Spleen (tissue), 11 donors: ENCODE data around the gene NPVF. TPM values are rescaled to one million over a fixed set of nuclear protein-coding genes. Genes with fewer than 3 reads are reported as not detected.

ENCODE experiments used
- DNase-seq: peaks from one replicate; pipeline ENCODE4 v3.0.0-alpha.2; 2020
- H3K27ac ChIP-seq, 8 donors: fragments of 200-600 bp; sonication (generic) in 7 of 8; 1 replicate in 4 of 8; 2 replicates in 4 of 8; pipeline versions ENCODE4 v1.5.0 to v1.8.0; 2016 to 2021; ENCODE audit warnings: inconsistent platforms in 4 of 8, mild to moderate bottlenecking in 4 of 8, moderate library complexity in 1 of 8
- H3K27me3 ChIP-seq, 7 donors: fragments of 200-600 bp; sonication (generic) in 6 of 7; replicated peaks in 1 of 7; 1 replicate in 4 of 7; 2 replicates in 3 of 7; pipeline versions ENCODE4 v1.5.0 to v1.8.0; 2016 to 2021; ENCODE audit warnings: inconsistent platforms in 3 of 7, mild to moderate bottlenecking in 1 of 7
- H3K36me3 ChIP-seq, 6 donors: fragments of 200-600 bp; sonication (generic) in 5 of 6; 1 replicate in 4 of 6; 2 replicates in 2 of 6; pipeline versions ENCODE4 v1.5.0 to v1.8.0; 2016 to 2021; ENCODE audit warnings: inconsistent platforms in 2 of 6
- H3K4me1 ChIP-seq, 6 donors: fragments of 200-600 bp; sonication (generic) in 5 of 6; 1 replicate in 3 of 6; 2 replicates in 3 of 6; pipeline versions ENCODE4 v1.5.0 to v1.8.0; 2016 to 2021; ENCODE audit warnings: inconsistent platforms in 3 of 6
- H3K4me3 ChIP-seq, 8 donors: fragments of 200-600 bp; sonication (generic) in 7 of 8; 1 replicate in 4 of 8; 2 replicates in 4 of 8; pipeline versions ENCODE4 v1.5.0 to v1.8.0; 2016 to 2021; ENCODE audit warnings: inconsistent platforms in 4 of 8, mild to moderate bottlenecking in 4 of 8, moderate library complexity in 2 of 8
- H3K9me3 ChIP-seq, 8 donors: fragments of 200-600 bp; sonication (generic) in 7 of 8; 1 replicate in 4 of 8; 2 replicates in 4 of 8; pipeline versions ENCODE4 v1.5.0 to v1.8.0; 2016 to 2021; ENCODE audit warnings: inconsistent platforms in 4 of 8
- POLR2A ChIP-seq, 3 donors: fragments of 450-650 bp; IDR thresholded peaks; one replicate each; pipeline ENCODE4 v1.5.1; 2017; ENCODE audit warnings: antibody characterized with exemption in 3 of 3, mild to moderate bottlenecking in 1 of 3
- POLR2AphosphoS5 ChIP-seq, 3 donors: sonication (generic); formaldehyde crosslinking; IDR thresholded peaks; one replicate each; pipeline ENCODE4 v1.5.1; 2017; ENCODE audit warnings: antibody characterized with exemption in 3 of 3
- WGBS, 5 donors: extraction: QIAGEN DNeasy Blood & Tissue Kit in 3 of 5; methylation state at CpG; one replicate each; pipeline versions ENCODE4 v1.1.5 to v1.1.7; 2013 to 2018; 5-methylcytosine and 5-hydroxymethylcytosine counted together
- intact Hi-C: fragments of 100-400 bp; cut with DNase I; formaldehyde crosslinking; loops from one replicate; pipeline ENCODE4 v1.15.0; 2023; ENCODE audit warnings: low total_unique reads
- polyA plus RNA-seq, 3 donors: library from polyadenylated mRNA; stranded (reverse); fragments of 200-250 nt; gene quantifications; one replicate each; pipeline ENCODE4 v1.2.1, GENCODE V29; 2013
- total RNA-seq, 7 donors: library from RNA; depleted of rRNA in 3 of 7; stranded (reverse); fragments of >200 nt in 3 of 7; fragmentation: NEBNext Ultra II Directional in 4 of 7; extraction: Animal tissue kit (Norgen Biotek cat#: 25700) in 4 of 7; gene quantifications; one replicate each; pipeline versions ENCODE4 v1.1.0 to v1.2.1, GENCODE V29; 2016 to 2021
- TF ChIP-seq, protein P1 (sequence below), 11 experiments: fragments of 200-600 bp in 7 of 11; fragments of 450-650 bp in 4 of 11; sonication (generic) in 4 of 11; IDR thresholded peaks in 8 of 11; conservative IDR thresholded peaks in 3 of 11; 1 replicate in 7 of 11; 2 replicates in 4 of 11; pipeline versions ENCODE4 v1.4.0 to v1.8.0; 2016 to 2021; ENCODE audit warnings: antibody characterized with exemption in 11 of 11, inconsistent platforms in 4 of 11, mild to moderate bottlenecking in 1 of 11
- donor health status: healthy with polysubstance abuse.
- donor health status: DM: no; HTN: no; CAD: no; lungs with moderate emphysema.
- donor health status: DM: no; HTN: no; CAD: no.
- donor health status: Bipolar disorder and iron deficiency.
- donor health status: healthy.
- donor health status: DM: no; HTN: no; CAD: no.
- donor health status: DM: yes; HTN: yes; CAD: no.

Gene NPVF
- total and polyA plus RNA-seq, 10 donors: not detected

GRCh38 chr7:25238066-25238725 lies 9.9 kb upstream of the NPVF start:
- no peak for DNase-seq
- intact Hi-C loops: no loop called here
- TF ChIP-seq POLR2AphosphoS5 (IDR thresholded peaks at IDR 0.05) (no peak), POLR2A (IDR thresholded peaks at IDR 0.05) (no peak)
- TF ChIP-seq, protein P1, sequence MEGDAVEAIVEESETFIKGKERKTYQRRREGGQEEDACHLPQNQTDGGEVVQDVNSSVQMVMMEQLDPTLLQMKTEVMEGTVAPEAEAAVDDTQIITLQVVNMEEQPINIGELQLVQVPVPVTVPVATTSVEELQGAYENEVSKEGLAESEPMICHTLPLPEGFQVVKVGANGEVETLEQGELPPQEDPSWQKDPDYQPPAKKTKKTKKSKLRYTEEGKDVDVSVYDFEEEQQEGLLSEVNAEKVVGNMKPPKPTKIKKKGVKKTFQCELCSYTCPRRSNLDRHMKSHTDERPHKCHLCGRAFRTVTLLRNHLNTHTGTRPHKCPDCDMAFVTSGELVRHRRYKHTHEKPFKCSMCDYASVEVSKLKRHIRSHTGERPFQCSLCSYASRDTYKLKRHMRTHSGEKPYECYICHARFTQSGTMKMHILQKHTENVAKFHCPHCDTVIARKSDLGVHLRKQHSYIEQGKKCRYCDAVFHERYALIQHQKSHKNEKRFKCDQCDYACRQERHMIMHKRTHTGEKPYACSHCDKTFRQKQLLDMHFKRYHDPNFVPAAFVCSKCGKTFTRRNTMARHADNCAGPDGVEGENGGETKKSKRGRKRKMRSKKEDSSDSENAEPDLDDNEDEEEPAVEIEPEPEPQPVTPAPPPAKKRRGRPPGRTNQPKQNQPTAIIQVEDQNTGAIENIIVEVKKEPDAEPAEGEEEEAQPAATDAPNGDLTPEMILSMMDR (IDR thresholded peaks at IDR 0.05 in 8 of 11, conservative IDR thresholded peaks at IDR 0.05 in 3 of 11): no peak
- WGBS, 5 donors: 81 to 89% (median 85%) methylated on average over 2 of the region's 2 CpGs
- Histone ChIP-seq H3K27ac (no peak overlapping the region), H3K27me3 (peaks cover 0 to 5% (median 0%) of the 10 kb centered on the region in 7 donors), H3K9me3 (no peaks in the 10 kb centered on the region), H3K4me3 (no peak overlapping the region), H3K36me3 (no peaks in the 10 kb centered on the region), H3K4me1 (no peaks in the 10 kb centered on the region)

GRCh38 chr7:25235471-25235870 lies 7.2 kb upstream of the NPVF start:
- 78 to 91% (median 85%) methylated on average over 3 of the region's 3 CpGs for WGBS, 5 donors
- intact Hi-C loops: no loop called here
- TF ChIP-seq, protein P1 (IDR thresholded peaks at IDR 0.05 in 8 of 11, conservative IDR thresholded peaks at IDR 0.05 in 3 of 11): no peak
- TF ChIP-seq POLR2AphosphoS5 (IDR thresholded peaks at IDR 0.05) (no peak), POLR2A (IDR thresholded peaks at IDR 0.05) (no peak)

DNA sequence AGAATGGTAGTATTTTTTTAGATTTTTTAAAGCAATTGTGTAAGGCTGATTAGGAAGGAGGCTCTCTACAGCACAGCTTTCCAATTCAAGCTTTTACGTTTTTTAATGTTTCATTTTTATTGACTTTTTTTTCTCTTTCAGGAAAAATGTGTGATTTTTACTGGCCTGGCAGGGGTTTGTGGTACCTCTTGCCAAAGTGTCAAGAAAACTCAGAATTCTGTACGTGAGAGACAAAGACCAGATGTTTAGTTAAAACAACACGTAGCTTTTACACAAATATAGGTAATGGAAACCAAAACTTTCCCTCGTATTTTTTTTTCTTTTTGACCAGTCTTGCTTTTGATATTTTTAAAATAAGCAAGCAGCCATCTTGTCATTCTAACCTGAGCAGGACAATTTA lies 6.0 kb upstream of the NPVF start:
- peaks cover 0 to 6% (median 0%) of the 10 kb centered on the region in 8 donors for H3K9me3 ChIP-seq
- H3K27ac ChIP-seq: no peak overlapping the region
- H3K4me1 ChIP-seq: no peaks in the 10 kb centered on the region
- intact Hi-C loops: no loop called here
- TF ChIP-seq, protein P1 (IDR thresholded peaks at IDR 0.05 in 8 of 11, conservative IDR thresholded peaks at IDR 0.05 in 3 of 11): no peak
- TF ChIP-seq POLR2AphosphoS5 (IDR thresholded peaks at IDR 0.05) (no peak), POLR2A (IDR thresholded peaks at IDR 0.05) (no peak)
- H3K36me3 ChIP-seq: no peaks in the 10 kb centered on the region
- H3K27me3 ChIP-seq: peaks cover 0 to 5% (median 0%) of the 10 kb centered on the region in 7 donors
- no peak overlapping the region for H3K4me3 ChIP-seq
- whole genome bisulfite sequencing, 5 donors: 78 to 94% (median 84%) methylated on average over 4 of the region's 4 CpGs
- no peak for DNase-seq

More at GRCh38 chr7:25235471-25235870, 7.2 kb upstream of the NPVF start:
- Histone ChIP-seq H3K9me3 (peaks cover 0 to 6% (median 0%) of the 10 kb centered on the region in 8 donors), H3K27ac (no peak overlapping the region), H3K36me3 (no peaks in the 10 kb centered on the region), H3K4me3 (no peak overlapping the region), H3K27me3 (peaks cover 0 to 4% (median 0%) of the 10 kb centered on the region in 7 donors), H3K4me1 (no peaks in the 10 kb centered on the region)
- no peak for DNase-seq

GRCh38 chr7:25223206-25223605 lies 5.1 kb downstream of the NPVF start:
- H3K36me3 ChIP-seq: no peaks in the 10 kb centered on the region
- H3K4me3 ChIP-seq: no peak overlapping the region
- no peaks in the 10 kb centered on the region for H3K9me3 ChIP-seq
- peaks cover 0 to 29% (median 0%) of the 10 kb centered on the region in 7 donors for H3K27me3 ChIP-seq
- intact Hi-C loops: no loop called here
- WGBS, 5 donors: 54 to 71% (median 64%) methylated on average over 3 of the region's 3 CpGs
- no peak overlapping the region for H3K27ac ChIP-seq
- no peak for TF ChIP-seq POLR2A (IDR thresholded peaks at IDR 0.05)
- TF ChIP-seq POLR2AphosphoS5 (IDR thresholded peaks at IDR 0.05): no peak
- TF ChIP-seq, protein P1 (IDR thresholded peaks at IDR 0.05 in 8 of 11, conservative IDR thresholded peaks at IDR 0.05 in 3 of 11): no peak
- DNase-seq: no peak
- no peaks in the 10 kb centered on the region for H3K4me1 ChIP-seq
